ENCODE results near the gene RIOK3.
"Not testable (repeated sequence)": the region's sequence is repeated elsewhere in the genome, so short reads cannot be mapped to it uniquely, and the experiment has no call there.

The RIOK3 gene, protein sequence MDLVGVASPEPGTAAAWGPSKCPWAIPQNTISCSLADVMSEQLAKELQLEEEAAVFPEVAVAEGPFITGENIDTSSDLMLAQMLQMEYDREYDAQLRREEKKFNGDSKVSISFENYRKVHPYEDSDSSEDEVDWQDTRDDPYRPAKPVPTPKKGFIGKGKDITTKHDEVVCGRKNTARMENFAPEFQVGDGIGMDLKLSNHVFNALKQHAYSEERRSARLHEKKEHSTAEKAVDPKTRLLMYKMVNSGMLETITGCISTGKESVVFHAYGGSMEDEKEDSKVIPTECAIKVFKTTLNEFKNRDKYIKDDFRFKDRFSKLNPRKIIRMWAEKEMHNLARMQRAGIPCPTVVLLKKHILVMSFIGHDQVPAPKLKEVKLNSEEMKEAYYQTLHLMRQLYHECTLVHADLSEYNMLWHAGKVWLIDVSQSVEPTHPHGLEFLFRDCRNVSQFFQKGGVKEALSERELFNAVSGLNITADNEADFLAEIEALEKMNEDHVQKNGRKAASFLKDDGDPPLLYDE

DNA sequence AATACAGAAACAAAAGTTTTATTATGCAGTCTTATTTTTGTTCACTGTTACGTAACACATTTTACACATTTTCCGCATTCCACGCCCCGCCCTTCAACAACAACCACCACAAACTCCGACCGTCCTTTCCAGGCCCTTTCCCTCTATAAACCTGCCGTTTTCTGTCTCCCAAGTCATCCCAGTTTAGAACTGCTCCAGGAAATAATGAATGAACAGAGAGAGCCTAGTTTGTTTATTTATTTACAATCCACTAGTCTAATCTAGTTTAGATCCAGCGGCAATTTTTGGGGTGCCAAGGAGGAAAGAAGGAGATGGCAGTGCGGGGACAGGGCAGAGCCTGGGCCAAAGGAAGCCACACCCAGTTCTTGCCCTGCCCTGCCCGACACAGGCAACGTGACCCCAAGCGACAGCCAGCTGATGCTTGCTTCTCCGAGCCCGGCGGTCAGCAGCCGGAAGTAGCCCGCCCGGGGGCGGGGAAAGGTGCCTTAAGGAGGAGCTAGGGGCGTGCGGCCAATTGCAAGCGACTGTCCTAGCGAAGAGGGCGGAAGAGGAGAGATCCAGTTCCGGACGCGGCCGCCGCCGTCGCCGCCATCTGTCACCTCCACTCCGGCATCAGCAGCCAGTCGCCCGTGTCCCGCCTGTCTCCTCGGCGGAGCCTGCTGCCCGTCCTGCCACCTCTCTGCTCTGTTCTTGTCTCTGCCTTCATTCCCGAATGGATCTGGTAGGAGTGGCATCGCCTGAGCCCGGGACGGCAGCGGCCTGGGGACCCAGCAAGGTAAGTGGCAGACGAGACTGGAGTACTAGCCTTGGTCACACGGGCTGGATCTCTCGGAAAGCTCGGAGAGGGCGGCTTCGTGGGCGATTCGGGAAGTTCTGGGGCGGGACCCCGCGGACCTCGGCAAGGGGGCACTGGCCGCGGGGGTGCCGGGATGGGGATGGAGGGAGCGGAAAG, at the start of gene RIOK3:
Gene RIOK3, plus strand, starts transcription at position 560 of the 952 bp plus-strand sequence. Its CDS starts 153 bp downstream, at position 713.
- intact Hi-C loops (cut with DNase I) = loop anchor here (1.0 to 2.0 kb wide), 2 partner anchors 14 to 50 kb away; partner anchors contain the start of gene RMC1
- peak; percentile 97 to 100 (median 99) for DNase-seq

DNA sequence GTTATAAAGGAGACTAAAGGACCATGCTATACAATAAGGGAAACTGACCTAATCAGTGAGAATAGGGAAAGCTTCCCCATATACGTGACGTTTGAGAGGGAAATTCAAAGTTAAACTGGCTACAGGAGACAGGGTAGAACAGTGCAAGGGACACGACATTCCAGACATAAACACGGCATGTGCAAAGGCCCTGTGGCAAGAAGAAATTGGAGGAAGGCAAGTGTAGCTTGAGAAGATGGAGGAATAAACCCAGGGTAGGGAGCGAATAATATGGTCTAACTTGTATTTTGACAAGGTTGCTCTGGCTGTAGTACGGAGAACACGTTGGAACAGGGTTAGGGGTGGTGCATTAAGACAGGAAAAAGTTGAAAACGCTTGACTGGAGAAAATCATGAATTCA, 49.8 kb upstream of the RIOK3 start:
- intact Hi-C loops (cut with DNase I) = no loop called here
- DNase-seq = no peak

DNA sequence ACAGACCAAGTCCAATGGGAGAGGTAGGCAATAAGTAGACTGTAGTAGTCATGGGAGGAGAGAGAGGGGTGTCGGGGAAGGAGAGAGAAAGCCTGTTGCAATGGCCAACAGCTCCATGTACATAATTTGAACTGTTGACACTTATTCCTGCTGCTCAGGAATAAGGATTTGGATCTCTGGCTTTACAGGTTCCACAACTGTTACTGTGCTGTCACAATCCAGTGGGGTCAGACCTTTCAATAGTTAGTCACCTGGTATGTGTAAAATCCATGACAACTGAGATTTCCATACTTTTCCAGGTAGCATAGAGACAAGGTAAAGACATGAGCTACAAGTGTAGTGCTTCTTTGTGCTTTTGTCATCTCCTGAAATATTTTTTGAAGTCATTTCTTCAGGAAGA, 47.5 kb upstream of the RIOK3 start:
- DNase-seq = no peak
- intact Hi-C loops (cut with DNase I) = no loop called here

DNA sequence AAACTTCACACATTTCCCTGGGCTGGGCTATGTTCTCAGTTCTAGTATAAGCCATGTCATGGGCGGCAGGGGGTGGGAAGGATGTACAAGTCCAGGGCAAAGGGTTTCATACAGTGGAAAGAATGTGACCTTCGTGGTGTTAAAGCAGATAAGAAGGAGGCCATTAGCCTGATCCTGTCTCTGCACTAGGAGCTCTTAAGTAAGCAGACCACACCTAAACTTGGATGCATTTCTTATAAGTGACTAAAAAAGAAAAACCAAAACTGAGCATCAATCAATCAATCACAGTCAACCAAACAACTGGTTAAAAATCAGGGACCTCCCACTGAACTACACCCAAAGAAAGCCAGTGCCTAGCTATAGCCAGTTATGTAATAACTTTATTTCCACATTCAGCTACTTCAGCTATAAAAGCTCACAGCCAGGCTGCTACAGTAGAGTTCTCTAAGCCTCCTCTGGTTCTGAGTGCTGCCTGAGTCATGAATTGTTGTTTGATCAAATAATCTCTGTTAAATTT, 46.8 kb upstream of the RIOK3 start:
- no peak for DNase-seq
- intact Hi-C loops (cut with DNase I) = no loop called here

DNA sequence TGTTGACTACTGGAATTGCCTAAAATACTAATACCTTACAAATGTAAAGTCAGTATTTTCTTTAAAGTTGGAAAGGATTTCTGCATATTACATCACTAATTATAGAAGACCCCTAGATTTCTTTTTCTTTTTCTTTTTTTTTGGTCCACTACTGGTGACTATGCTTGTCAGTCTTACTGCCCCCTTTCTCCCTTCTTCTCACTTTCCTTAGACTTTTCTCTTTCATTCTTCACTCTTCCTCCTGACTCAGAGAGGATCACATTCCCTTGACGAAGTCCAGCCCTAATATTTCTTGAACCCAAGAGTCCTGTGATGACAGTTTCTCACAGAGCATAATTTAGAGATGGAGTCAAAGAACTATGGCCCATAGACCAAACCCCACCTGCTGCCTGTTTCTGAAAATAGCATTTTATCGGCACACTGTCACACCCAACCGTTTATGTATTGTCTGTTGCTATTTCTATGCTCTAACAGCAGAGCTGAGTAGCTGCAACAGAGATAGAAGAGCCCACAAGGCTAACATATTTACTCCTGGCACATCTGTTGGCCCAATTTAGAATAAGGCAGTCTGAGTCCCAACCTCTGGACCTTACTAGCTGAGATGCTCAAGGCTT, 40.6 kb upstream of the RIOK3 start:
- intact Hi-C loops (cut with DNase I) = loop anchor here (2.0 to 10.0 kb wide), 2 partner anchors 282 to 608 kb away; no protein-coding TSS in a partner anchor
- no peak for DNase-seq

DNA sequence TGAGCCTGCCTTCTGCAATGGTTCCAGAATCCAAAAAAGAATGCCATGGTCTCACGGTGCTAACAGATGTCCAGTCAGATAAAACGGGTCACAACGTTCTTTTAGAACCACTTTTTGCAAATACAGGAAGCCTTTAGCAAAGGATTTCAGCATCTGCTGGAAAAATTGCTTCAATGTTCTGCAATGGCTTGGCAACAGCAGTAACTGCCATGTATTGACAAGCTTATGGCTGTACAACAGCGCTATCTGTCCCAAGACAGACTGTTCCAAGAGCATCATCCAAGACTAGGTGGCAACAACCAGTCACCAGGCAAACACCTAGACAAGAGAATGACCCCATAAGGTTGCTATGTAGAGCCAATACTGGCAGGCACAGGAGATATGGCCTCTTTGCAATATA, 37.6 kb upstream of the RIOK3 start:
- peak in 1 of 10 donors; percentile 20 for DNase-seq
- intact Hi-C loops (cut with DNase I) = loop anchor here (10.0 kb wide), 1 partner anchor 611 kb away; no protein-coding TSS in a partner anchor

DNA sequence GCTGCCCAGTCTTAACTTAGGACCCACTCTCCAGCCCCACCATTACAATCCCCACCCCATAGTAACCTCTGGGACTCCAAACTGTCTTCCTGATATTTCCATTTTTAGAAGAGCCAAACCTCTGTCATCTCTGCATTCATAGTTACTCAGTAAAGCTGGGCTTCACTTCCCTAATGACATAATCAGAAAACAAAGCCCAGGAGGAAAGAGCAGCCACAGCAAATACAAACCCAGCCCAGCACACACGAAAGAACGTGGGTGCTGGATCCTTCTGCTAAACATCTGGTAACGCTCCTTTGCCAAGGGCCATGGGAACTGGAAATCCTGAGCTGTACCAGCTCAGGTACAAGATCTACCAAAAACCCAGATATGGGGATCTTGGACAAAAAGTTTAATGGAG, 36.8 kb upstream of the RIOK3 start:
- intact Hi-C loops (cut with DNase I) = loop anchor here (10.0 kb wide), 1 partner anchor 611 kb away; no protein-coding TSS in a partner anchor
- DNase-seq = no peak

DNA sequence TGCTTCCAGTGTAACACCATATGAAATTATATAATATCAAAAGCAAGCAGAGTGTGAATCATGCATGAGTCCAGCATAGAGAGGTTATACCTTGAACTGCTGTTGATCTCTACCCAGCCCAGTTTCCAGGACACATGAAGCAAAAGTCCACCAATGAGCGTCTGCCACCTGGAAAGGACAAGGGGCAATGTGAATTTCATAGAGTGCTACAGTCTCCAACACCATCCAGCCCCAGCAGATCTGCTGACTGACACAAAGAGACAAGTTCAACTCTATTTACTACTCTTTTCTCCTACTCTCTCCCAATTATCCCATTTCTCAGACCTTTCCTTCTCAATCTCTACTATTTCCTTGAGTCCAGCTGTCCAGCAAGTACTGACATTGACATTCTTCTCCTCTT, 31.8 kb upstream of the RIOK3 start:
- intact Hi-C loops (cut with DNase I) = no loop called here
- no peak for DNase-seq

DNA sequence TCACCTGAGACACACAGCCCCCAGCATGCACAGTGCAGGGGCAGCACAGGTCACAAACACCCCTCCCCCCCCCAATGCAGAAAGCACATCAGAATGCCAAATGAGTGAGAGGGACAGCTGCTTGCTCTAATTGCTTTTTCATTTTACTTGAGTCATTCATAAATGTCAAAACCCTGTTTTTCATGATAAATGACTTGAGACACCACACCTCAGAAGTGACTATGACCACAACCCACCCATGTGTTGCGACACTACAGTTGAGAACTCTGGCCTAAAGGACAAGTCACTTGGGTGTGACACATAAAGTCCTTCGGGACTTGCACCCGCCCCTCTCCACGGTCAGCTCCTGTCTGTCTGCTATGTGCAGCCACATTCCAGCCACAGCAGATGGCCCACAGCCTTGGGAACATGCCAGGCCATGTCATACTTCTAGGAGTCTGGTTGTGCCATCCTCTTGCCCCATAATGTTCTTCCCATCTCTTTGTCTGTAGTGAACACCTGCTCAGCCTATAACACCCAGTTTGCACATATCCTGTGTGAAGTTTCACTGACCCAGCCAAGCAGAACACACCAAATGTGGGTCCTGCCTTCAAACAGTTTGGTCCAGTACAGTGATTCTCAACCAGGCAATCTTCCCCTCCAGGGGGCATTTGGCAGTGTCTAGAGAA, 30.2 kb upstream of the RIOK3 start:
- peak in 3 of 10 donors; percentile 17 to 67 (median 66) for DNase-seq
- intact Hi-C loops (cut with DNase I) = no loop called here

DNA sequence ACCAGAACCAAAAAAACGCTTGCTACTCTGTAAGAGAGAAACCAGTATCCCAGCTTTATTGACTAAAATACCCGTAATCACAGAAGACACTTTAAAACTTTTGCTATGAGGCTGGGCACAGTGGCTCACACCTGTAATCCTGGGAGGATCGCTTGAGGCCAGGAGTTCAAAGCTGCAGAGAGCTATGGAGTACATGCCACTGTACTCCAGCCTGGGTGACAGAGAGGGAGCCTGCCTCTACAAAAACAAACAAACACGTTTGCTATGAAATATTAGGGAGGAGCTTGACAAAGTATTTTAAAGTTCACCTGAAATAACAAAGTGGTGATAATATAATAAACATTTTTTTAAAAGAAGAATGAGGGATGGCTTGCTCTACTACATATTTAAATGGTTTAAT, 28.5 kb upstream of the RIOK3 start:
- intact Hi-C loops (cut with DNase I) = no loop called here
- DNase-seq = no peak

DNA sequence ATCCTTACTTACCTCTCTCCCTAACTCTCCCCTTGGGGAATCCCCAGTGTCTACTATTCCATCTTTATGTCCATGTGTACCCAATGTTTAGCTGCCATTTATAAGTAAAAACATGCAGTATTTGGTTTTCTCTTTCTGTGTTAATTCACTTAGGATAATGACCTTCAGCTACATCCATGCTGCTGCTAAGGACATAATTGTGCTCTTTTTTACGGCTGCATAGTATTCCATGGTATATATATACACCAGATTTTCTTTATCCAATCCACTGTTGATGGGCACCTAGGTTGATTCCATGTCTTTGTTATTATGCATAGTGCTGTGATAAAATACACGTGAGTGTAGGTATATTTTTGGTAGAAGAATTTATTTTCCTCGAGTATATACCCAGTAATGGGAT, 24.3 kb upstream of the RIOK3 start:
- no peak for DNase-seq
- intact Hi-C loops (cut with DNase I) = no loop called here

DNA sequence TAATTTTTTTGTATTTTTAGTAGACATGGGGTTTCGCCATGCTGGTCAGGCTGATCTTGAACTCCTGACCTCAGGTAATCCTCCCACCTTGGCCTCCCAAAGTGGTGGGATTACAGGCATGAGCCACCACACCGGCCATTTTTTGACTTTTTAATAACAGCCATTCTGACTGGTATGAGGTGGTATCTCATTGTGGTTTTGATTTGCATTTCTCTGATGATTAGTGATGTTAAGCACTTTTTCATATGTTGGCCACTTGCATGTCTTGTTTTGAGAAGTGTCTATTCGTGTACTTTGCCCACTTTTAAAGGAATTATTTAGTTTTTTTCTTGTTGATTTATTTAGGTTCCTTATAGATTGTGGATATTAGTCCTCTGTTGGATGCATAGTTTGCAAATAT, 23.5 kb upstream of the RIOK3 start:
- intact Hi-C loops (cut with DNase I); DNase-seq: not testable (repeated sequence)

DNA sequence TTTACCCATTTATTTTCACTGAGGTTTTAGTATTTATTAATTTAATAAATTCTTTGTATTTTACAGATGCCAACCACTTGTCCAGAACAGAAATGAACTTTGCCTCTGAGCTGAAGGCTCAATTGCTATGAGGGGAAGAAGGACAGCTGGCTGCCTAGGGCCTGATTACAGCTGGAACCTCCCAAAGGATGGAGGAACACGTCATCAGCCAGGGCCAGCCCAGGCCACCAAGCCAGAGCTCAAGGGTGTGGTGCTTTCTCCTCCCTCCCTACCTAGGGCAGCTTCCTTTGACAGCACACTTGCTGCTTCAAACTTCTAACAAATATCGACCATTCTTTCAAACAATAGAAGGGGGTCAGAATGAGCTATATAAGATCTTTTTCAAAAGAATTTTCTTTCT, 19.7 kb upstream of the RIOK3 start:
- no peak for DNase-seq
- intact Hi-C loops (cut with DNase I) = no loop called here

DNA sequence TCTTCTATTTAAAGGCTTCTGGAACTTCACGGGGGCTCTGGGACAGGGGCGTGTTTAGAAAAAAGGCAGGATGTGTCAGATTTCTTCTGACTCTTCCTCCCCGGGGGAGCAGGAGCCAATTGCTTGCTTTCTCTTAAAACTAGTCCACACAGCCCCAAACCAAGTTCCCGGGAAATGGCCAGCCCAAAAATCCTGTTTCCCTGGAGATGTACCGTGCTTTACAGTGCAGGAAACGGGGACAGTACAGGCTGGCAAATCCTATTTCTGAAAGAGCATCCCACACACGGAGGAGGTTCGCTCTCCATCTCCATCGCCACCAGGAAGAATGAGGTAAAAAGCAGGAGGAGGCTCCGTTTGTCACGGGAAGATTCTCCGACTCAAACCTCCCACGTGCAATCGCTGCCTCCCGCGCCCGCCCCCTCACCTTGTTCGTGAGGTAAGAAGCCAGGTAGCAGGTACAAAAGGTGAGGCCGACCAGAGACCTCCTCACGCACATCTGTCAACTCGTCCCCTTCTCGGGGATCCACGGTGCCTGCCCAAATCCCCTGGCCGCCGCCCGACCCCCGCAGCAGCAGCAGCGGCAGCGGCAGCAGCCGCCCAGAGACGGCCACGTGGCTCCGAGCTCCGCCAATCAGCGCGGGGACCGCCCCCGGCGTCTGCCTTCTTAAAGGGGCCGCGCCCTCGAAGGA, 15.6 kb upstream of the RIOK3 start:
- intact Hi-C loops (cut with DNase I) = loop anchor here (2.0 kb wide), 1 partner anchor 15 kb away; the partner anchor contains the start of gene RIOK3
- DNase-seq = peak; percentile 86 to 99 (median 92)

DNA sequence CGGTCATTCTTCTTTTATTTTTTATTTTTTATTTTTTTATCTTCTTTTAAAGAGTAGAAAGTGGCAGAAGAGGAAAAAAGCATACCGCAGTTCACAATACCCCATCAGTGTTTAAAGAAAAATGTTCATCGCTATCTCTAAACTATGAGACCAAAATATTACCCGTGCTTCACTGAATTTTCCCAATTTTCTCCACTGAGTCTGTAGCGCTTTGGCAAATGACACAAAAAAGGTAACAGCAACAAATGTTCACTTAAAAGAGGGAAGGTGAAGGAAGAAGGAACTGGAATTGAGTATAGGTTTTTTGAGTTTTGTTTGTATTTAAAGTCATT, 15.1 kb upstream of the RIOK3 start:
- intact Hi-C loops (cut with DNase I) = loop anchor here (2.0 kb wide), 1 partner anchor 15 kb away; the partner anchor contains the start of gene RIOK3
- no peak for DNase-seq

DNA sequence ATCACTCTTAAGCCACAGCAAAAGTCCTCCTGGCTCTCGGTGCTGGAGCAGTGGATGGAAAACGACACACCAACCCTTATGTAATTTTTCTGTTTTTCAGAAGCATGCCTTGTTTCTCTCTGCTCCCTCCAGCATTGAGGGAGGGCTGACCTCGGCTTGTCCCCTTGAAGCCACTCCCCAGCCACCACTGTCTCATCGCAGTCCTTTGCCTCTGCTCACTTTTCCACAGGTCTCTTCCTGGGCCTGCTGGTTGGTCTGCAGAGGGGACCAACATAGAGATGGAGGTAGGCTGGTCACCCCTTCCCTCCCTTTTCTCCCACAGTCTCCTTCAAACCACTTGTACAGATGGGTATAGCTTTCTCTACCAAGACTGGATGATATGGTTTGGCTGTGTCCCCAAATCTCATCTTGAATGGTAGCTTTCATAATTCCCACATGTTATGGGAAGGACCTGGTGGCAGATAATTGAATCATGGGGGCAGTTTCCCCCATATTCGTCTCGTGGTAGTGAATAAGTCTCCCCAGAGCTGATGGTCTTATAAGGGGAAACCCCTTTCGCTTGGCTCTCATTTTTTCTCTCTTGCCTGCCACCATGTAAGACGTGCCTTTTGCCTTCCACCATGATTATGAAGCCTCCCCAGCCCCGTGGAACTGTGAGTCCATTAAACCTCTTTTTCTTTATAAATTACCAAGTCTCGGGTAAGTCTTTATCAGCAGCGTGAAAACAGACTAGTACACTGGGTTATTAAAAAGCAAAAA, 14.3 kb upstream of the RIOK3 start:
- DNase-seq = peak in 1 of 10 donors; percentile 19
- intact Hi-C loops (cut with DNase I) = loop anchor here (2.0 kb wide), 1 partner anchor 14 kb away; the partner anchor contains the start of gene RIOK3

DNA sequence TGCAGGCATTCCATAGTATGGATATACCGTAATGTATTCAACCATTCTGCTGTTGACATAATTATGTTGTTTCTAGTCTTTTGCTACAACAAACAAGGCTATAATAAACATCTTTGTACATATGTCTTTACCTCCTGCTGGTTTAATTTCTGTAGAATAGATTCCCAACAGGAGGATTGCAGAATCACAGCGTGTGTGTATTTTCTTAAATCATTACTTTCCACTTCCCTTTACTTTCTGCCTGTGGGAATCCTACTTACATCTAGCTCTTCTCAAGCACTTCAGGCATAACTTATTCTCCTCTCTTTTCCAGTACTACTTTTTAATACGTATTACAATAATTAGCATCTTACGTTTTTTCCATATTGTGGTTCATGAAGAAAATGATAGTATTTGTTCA, 13.0 kb upstream of the RIOK3 start:
- DNase-seq = no peak
- intact Hi-C loops (cut with DNase I) = no loop called here

DNA sequence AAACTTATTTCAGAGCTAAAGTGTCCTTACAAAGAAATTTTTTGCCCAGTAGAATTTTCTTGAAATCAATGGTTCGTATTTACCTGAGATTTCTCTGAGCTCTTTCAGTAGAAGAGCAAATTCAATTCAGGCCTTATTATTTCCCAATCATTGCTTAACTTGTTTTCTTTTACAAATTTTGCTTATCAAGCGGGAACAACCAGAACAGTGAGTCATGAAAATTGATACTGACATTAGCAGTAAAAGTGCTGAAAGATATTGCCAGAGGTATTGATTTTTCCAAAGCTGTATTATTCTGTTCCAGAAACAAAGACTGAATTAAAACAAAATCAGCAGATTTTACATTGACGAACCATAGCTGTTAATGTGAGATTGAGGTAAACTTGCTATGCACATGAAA, 10.1 kb upstream of the RIOK3 start:
- no peak for DNase-seq

More for the DNA sequence above, 10.1 kb upstream of the RIOK3 start:
- intact Hi-C loops (cut with DNase I) = no loop called here
